NCI-H146 (cell line): ENCODE measurements around the gene RPL13.

Source experiments
- DNase-seq: peaks from one replicate; lab custom pipeline; 2025; lab: John Stamatoyannopoulos, UW

Gene RPL13

DNA sequence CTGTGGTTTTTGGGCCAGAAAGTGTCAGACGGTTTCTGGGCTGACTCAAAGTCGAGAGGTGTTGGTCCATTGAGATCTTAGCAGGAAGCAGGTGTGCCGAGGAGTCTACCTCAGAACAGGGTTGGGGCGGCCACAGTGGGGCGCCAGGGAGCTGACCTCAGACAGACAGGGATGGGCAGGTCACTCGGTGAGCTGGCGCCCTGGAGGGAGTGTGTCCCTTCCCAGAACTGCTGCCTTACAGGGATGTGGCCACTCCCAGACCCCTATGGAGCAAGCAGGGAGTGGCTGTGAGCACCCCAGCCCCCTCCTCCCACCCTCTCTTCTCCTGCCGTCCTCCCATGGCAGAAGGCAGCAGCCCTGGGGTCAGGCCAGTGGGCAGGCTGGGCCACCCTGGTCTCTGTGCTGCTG is 39.0 kb downstream of the RPL13 start:
- DNase-seq: peak; percentile 50

DNA sequence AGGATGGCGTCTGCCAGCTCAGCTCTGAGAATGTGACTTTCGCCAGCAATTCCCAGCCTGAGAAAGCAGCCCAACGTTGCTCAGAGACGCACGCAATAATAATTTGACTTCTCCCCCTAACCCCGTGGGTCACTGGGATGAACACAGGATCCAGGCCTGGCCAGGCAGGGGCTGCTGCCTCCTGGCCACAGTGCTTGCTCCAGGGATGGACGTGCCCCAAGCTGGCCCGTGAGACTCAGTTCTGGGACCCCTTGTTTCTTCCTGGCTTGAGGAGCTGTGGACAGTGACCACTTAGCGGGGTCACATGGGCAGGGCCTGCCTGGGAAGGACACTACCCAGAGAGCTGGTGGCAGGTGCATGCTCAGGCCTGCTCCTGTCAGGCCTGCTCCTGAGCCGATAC is 39.4 kb downstream of the RPL13 start:
- no peak for DNase-seq

DNA sequence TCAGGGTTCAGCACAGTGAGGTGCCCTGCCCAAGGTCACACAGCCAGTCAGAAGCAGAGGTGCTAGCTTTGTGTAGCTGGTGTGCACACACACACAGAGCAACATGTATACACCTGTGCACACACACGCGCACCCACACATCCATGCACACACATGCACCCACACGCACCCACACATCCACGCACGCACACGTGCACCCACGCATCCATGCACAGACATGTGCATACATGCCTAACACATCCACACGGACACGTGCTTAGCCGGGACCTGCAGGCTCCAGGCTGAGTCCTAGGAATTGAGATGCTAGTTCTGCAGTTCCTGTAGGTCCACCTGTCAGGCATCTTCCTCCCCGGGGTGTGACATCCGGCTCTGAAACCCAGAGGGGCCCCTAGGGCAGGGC is 39.9 kb downstream of the RPL13 start:
- no peak for DNase-seq

DNA sequence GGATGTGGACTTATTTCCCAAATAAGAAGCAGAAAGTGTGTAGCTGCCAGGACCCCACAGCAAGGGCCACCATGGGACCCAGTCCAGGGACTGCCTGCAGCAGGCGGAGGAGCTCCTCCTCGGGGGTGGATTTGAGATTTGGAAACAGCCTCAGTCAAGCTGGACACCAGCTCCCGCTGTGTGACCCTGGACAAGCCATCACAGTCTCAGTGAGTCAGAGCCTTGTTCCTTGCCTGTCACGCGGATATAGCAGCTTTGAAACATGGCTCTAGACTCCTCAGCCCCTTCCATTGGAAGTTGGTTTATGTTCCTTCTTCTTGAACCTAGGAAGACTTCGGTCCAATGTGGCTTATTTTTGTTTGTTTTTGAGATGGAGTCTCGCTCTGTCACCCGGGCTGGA is 40.5 kb downstream of the RPL13 start:
- no peak for DNase-seq

DNA sequence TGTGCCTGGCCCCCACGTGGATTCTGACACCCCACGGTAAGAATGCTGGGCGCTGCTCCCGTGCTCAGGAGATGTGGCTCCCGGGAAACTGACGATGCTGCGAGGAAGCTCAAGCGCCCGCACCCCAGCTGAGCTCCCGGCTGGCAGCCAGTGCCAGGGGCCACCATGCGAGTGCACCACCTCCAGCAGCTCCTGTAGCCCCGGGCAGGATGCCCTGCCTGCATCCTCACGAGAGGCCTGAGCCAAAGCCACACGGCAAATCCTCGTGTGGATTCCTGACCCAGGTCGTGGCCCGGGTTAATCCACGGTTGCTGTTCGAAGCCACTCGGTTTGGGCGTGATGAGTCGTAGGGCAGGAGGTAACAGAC is 41.4 kb downstream of the RPL13 start:
- DNase-seq: no peak

DNA sequence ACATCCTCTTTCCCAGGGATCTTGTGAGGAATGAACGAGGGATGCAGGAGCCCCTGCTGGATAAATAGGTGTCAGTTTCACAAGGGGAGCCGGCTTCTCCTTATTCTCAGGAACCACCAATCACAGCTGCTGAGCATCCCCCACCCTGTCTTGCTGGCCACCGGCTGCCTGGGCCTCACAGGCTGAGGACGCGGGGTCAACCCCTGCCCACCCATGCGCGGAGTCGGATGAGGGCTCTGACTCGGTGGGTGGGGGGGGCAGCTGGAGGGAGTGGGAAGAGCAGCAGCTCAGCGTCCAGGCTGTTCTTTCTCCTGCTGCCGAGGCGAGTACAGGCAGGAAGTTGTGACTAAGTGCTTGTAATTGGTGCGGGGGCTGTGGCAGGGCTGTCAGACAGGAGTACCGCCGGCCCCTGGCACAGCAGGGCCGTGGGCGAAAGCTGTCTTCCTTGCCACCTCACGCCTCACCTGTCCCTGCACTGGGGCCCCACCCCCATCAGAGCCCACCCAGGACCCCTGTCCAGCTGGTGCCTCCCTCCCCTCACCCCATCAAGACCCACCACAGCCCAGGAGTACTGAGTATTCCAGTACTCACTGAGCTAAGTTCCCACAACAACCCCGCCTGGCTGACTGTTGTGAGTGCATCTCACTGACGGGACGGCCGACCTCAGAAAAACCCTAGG is 41.9 kb downstream of the RPL13 start:
- DNase-seq: peak; percentile 44

DNA sequence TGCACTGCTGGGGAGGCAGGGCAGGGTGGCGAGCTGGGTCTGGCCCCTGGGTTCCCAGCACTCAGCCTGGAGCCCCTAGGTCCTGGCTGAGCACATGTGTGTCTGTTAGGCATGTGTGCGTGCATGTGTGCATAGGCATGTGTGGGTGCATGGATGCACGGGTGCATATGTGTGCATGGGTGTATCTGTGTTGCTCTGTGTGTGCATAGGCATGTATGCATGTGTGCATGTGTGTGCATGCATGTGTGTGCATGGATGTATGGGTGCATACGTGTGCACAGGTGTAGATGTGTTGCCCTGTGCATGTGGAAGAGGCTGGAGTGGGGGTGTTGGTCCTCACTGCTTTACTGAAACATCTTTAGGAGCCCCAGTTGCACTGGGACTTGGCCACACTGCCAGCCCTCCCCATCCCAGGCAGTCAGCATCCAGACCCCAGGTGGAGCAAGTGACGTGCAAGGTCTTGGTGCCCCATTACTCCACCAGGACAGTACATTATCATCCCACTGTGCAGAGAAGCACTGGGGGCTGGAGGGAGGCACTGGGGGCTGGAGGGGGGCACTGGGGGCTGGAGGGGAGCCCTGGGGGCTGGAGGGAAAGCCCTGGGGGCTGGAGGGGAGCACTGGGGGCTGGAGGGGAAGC is 42.6 kb downstream of the RPL13 start:
- DNase-seq: no peak

DNA sequence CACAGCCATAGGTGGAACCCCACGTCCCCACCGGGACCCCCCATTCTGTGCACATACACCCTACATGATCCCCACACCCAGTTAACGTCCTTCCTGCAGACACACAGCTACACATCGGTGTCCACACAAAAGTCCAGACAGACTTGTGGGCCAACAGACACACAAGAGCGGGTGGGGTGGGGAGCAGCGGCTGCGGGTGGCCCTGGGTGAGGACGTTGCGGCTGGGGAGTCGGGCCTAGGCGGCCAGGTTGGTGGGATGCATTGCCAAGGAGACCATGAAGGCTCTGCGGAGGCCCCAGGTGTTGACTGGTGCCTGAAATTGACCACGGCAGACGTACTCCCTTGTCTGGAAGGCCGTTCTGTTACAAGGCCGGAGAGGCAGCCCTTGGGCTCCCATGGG is 44.3 kb downstream of the RPL13 start:
- no peak for DNase-seq

DNA sequence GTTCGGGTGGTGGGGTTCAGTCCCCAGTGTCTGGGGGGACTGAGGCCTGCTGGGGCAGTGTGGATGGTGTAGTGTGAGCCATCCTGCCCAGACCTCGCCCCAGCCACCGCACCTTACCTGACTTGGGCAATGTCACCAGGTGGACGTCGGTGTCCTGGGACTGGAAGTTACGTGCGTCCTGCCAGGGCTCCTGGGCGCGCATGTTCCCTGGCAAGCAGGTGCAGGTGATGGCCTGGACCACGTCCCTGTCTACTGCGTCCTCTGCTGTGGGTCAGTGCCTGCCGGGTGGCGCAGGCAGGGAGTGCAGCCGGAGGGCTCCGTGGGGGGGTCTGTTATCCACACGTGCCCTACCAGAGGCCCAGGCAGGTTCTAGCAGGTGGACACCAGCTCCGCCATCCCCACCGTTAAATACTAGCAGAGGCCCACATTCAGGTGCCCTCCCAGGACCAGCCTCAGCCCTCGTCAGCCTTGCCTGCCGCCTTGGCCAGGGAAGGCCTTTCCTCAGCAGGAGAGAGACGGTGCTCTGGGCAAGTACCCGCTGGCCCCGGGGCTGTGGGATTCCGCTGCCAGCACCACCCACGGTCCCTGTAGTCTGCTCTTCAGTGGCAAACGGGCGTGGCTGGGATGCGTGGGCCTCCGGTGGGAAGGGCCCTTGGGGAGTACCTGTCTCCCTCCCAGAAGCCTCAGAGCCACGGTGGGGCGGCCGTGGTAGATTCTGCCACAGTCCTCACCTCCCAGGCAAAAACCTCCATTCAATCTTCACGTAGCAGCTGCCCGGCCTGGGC is 44.9 kb downstream of the RPL13 start:
- DNase-seq: no peak

DNA sequence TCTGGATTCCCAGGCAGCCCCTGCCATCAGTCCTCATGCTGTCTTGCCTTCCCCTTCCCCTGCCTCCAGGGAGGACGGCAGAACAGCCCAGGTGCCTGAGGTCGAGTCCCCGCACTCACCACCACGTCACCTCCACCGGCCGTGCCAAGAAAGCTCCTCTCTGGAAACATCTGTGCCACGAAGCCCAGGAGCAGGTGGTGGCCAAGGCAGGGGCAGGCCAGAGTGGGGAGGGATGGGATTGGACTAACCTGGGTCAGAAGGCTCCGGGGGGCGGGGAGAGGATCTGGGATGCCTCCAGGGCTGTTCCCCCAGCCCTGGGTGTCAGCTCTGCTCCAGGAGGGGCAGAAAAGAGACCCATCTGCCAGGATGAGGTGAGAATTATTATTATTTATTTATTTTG is 45.5 kb downstream of the RPL13 start:
- no peak for DNase-seq

DNA sequence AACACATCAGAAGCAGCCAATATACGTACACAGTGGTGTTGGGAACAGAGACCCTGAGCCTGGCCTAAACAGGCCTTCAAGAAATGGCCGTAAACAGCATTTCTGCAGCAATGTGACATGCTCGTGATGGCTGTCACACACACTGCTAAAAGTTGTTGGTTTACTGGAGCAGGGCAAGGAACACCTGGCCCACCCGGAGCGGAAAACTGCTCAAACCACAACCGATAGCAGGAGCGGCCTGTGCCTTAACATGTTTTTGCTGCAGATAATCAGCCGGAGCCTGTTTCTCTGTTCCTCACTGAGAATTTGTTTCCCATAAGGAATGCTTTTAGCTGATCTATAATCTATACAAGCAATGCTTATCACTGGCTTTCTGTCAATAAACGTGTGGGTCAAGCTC is 47.0 kb downstream of the RPL13 start:
- DNase-seq: no peak

DNA sequence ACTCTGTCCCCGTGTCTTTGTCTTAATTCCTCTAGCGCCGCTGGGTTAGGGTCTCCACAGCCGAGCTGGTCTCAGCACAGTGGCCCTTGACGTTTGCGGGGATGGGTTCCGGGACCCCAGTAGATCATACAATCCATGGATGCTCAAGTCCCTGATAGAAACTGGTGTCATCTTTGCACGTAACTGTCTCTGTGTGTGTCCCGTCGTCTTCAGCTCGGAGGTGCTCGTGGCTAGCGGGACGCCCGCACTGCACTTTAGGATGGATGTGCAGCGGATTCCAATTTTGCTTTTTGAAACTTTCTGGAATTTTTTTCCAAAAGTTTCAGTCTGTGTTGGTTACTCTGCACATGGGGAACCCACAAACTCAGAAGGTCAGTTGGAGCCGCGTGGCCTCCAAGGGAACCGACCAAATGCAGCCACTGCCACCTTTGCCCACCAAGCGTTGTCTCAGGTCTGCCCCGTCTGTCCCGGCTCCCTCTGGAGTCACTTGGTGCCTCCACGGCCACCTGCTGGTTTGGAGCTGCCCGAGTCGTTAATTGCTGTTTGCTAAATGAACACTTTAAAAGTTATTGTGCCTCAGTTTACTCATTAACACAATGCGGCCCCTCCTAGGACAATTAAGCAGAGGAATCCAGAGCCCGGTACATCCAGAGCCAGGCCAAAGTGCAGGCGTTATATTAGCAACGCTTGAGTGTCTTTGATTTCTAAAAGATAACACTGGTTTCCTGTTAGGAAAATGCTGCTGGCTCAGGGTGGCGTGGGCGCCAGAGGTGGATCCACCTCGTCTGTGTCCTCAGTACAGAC is 47.7 kb downstream of the RPL13 start:
- DNase-seq: no peak

DNA sequence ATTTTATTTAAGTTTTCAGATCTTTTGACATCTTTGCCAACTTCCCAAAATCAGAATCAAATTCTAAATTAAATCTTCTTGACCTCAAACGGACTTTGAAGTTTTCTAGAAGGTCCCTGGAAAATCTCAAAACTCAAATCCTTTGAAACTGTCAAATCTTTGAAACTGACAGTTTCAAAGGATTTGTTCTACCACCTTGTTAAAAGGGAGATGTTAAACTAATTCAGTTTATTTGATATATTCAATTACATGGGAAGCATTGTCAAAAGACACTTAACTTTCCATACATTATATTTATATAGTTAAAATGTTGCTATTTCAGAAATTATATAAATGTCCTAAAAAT is 49.6 kb downstream of the RPL13 start:
- DNase-seq: no peak

DNA sequence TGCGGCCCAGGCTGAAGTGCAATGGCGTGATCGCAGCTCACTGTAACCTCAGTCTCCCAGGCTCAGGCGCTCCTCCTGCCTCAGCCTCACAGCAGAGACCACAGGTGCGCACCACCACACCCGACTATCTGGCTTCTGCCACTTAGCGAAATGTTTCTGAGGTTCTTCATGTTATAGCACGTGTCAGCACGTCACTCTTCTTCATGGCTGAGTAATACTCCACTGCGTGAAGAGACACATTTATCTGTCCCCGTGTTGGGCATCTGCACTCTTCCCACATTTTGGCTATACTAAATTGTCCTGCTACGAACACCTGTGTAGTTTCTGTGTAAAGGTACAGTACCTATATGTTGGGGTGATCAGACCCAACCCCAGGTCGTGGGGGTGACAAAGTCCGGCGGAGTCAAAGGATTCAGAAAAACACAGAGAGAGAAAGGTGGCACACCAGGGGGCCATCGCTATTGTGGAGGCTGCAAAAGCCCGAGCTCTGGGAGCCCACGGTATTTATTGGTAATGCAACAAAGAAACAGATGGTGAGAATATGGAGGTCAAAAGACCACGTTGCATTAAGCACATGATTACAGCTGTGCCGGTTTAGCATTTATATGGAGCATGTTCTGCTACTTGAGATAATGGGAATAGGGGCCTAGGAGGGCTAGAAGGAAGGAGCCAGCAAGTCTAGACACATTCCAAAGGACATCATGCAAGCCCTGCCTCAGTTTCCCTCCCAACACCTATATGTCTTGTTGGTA is 52.1 kb downstream of the RPL13 start:
- peak; percentile 15 for DNase-seq

DNA sequence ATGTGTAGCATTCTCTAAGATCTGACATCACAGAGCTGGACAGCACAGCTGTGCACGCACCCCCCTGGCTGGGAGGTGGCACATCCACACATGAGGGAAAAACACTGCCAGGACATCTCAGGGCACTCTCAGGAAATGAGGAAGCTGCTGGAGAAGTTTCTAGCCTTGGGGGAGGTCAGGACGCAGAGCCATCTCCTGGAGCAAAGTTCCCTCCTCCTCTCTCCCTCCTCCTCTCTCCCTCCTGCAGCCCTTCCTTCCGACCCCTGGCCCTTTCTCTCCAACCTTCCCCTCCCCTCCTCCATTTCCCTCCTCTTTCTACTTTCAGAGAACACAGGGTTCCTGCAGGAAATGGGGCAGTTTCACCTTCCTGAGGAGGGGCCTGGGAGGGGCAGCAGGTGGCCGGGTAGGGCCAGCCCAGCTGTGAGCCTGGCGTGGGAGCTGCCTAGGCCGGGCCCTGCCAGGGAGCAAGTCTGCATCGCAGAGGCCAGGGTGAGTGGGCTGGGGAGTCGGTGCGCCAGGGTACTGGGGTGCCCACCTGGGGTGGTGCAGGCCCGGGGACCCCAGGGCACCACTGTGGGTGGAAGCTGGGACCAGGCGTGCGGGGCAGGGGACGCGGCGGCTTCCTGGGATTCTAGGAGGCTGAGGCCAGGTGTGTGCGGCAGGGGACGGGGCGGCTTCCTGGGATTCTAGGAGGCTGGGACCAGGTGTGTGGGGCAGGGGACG is 52.9 kb downstream of the RPL13 start, which contains the start of gene DPEP1:
DPEP1 (plus strand) TSS at position 412 of the 723 bp plus-strand sequence. CDS start 16,769 bp downstream, outside the sequence.
- no peak for DNase-seq

DNA sequence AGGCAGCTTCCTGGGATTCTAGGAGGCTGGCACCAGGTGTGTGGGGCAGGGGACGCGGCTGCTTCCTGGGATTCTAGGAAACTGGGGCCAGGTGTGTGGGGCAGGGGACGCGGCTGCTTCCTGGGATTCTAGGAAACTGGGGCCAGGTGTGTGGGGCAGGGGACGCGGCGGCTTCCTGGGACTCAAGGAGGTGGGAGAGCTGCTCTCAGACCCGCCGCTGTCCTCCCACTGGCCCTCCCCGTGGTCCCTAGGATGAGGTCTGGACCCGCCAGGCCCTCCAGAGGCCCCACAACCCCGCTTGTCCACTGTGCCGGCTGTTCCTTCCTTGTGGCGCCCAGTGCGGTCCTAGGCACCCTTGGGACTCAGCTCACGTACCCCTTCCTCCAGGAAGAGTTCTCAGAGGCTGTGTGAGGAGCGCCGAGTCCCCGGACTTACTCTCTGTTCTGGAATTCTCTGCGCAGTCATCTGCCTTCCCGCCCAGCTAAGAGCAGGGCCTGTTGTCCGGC is 53.5 kb downstream of the RPL13 start:
- DNase-seq: no peak
